IPS DF 4.7 (cell line): Measurements from ENCODE around the gene SFXN2.
"Not testable (repeated sequence)": the region's sequence is repeated elsewhere in the genome, so short reads cannot be mapped to it uniquely, and the experiment has no call there.

ENCODE experiments used
- DNase-seq: peaks from one replicate; pipeline ENCODE4 v3.0.0-alpha.2; 2013; ENCODE audit warnings: low spot score; ENCODE audit errors: extremely low read depth

The SFXN2 gene, protein sequence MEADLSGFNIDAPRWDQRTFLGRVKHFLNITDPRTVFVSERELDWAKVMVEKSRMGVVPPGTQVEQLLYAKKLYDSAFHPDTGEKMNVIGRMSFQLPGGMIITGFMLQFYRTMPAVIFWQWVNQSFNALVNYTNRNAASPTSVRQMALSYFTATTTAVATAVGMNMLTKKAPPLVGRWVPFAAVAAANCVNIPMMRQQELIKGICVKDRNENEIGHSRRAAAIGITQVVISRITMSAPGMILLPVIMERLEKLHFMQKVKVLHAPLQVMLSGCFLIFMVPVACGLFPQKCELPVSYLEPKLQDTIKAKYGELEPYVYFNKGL

DNA sequence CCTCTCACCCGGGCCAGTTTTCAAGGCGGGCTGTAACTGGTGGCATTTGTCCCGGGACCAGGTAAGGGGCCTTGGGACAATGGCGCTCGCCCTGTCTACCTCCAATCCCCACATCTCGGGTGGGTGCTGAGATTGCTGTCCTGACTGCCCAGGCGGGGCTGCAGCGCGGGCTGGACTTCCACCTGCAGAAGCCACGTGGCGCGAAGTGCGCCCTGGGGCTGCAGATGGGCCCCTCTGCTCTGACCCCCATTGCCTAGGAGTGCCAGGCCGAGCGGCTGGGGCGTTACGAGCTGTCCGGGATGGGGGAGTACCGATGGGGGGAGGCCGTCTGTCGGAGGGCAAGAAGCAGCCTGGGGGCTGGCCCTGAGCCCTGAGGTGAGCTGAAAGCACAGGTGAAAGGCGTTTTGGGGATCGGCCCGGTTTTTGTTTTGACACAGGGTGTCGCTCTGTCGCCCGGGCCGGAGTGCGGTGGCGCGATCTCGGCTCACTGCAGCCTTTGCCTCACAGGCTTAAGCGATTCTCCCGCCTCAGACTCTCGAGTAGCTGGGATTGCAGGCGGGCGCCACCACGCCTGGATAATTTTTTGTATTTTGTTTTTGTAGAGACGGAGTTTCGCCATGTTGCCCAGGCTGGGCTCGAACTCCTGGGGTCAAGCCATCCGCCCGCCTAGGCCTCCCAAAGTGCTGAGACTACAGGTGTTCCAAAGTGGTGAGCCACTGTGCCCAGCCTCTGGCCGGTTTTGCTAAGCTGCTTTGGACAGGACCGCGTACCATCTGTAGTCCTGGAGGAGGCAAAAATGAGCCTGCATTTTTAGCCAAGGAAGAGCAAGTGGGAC lies at the start of gene SFXN2:
Gene SFXN2 (plus strand): TSS at position 16 of the 835 bp plus-strand sequence. CDS start 12,001 bp downstream, outside the sequence.
- DNase-seq = no peak

DNA sequence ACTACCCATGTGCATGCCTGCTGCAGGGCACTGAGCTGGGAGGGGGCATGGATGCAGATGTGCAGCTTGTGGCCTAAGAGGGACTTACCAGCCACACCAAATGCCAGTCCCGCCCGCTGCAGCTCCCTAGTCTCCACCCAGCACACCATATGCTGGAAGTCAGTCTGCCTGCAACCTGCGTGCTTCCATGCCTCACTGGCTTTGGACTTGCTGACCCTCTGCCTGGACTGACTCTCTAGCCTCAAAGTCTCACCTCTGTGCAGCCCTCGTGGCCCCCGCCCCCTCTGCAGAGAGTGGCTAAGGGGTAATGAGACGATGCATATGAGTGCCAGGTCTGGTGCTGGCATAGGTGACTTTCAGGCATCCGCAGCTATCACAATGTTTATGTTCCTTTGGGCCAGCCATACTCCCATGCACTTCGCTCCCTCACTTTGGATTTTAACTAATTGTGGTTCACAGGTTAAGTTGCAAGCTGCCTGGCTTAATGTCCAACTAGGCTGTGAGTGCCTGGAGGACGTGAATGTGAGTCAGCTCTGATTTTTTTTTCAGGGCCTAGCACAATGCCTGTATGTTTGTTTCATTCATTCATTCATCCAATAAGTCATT lies 48.4 kb upstream of the SFXN2 start:
- DNase-seq = no peak

DNA sequence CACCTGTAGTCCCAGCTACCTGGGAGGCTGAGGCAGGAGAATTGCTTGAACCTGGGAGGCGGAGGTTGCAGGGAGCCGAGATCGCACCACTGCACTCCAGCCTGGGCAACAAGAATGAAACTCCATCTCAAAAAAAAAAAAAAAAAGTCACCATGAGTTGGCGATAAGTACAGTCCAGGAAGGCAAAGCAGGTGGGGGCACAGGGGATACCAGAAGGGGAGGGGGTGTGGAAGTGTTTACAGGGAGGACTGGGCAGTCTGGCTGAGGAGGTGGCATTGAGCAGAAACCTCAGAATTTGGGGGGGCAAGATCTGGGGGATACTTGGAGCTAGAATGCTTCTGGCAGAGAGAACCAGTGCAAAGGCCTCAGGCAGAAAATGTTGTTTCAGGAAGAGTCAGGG lies 47.0 kb upstream of the SFXN2 start:
- DNase-seq = not testable (repeated sequence)

DNA sequence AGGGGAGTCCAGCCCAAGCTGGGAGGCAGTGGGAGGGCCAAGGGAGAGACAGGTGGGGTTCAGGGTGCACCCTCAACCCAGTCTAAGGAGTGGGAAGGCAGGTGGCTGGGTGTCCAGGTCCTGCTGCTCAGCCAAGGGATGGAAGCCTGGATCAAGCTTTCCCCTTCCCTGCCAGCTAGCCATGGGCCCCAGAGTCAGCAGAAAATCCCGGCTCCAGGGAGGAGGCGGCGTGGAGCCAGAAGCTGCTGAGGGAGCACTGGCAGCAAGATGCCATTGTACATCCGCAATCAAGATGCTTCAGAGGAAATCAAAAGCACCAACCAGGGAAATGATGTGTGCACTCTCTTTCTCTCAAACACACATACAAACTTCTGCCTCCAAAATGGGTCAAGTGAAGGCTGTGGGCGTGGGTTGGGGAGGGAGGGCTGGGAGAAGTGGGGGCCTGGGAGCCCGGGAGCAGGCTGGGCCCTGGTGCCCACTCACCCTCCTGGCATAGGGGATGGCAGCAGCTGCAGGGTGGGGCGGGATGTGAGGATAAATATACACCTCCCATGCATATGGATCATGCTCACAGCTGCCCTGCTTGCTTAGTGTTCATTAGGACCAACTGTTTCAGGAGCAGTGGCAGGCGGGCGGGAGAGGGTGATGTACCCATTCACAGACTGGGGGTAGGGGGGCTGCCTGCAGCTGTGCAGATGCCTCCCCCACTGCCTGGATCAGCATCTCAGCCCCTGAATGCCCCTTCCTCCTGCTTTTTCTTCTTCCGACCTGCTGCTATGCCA lies 45.9 kb upstream of the SFXN2 start:
- DNase-seq = no peak

DNA sequence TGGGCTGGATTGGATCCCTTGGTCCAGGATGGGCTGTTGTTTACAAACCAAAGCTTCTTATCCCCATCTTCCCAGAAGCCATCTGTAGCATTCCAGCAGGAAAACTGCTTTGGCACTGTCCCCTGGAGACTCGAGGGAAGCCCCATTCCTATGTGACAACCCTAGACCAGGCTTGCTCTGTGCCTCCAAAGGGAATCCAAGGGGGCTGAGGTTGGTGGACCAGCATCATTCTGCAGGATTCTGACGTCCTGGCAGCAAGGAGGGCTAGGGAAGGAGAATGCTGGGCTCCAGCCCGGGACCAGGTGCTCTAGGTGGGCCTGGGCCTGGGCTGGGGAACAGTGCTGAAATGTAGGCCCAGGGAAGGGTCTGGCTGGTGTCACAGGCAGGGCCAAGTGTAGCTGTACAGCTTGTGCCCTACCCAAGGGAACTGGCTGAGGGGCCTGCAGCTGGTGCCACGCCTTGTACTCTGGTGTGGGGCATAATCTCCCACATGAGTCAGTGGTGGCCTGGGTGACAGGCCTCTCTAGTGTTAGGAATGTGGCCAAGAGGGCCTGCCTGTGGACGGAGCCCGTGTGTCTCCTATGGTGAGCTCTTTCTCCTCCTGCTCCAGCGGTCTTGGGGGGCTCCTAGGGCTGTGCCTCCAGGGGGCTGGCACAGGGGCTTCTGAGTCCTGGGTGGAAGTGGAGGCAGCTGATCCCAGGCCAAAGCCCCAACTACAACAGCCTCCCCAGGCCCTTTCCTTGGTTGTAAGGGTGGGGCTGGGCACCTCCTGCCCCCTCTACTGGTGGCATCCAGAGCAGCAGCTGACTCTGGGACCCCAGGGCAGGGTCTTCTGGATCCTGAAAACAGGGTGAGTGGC lies 45.0 kb upstream of the SFXN2 start:
- no peak for DNase-seq

DNA sequence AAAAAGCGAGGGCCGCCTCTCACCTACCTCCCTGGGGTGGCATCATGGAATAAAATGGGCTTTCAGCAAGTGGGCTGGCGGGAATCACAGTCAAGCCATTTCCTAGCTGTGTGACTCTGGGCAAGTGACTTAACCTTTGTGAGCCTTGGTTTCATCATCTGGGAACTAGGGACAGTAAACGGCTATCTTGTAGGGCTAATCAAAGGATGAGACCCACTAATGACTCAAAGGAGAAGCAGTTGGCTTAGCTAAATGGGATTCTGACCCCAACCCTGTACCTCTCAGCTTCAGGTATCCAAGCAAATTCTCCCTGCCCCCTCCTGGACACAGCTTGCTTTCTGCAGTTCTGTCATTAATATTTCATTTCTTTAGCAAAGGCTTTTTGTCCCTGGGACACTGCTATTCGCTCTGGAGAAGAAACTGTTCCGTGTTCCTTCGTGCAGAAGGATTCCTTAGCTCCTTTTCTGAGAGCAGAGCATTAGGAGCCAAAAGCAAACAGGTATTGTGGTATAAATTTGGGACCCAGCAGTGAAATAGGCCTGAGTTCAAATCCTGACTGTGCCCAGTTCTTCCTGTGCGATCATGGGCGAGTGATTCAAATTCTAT lies 44.3 kb upstream of the SFXN2 start:
- DNase-seq = no peak

DNA sequence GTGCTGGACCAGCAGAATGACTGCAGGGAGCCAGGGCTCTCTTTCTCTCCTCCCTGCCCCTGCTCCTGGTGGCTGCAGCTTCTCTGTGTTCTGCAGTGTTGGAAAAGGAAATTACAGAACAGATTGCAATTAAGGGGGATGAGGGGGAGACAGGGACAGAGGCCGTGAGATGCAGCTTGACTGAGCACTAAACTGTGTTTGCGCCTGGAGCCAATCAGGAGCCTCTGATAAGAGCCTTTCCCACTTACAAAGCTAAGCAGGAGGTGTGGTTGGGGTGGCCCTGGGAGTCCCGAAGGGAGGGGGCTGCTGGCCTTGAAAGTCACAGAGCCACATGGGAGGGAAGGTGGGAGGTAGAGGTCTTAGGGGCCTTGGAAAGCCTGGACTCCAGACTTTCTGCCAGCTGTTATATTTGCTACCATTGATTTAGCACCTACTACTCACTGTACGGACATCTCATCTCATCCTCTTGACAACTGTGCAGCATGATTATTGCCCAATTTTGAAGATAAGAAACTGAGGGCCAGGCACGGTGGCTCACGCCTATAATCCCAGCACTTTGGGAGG lies 43.5 kb upstream of the SFXN2 start:
- DNase-seq = no peak

DNA sequence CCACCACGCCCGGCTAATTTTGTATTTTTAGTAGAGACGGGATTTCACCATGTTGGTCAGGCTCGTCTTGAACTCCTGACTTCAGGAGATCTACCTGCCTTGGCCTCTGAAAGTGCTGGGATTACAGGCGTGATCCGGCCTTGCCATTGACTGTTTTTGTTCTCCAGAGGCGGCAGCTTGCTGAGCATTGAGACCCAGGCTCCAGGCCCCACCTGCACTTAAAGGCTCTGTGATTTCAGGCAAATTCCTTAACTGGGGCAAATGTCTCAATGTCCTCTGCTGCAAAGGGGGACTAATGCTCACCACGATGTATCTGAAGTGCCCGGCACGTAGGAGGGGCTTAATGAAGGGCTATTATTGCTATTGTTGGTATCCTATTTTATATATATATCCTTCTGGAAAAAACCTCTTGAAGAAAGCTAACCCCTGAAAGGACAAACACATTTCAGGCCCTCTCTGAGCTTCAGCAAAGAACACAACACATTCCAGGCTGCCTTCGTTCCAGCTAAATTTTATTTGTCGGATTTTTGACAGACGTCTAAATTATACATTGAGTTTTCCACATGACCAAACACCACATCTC lies 41.1 kb upstream of the SFXN2 start:
- no peak for DNase-seq

DNA sequence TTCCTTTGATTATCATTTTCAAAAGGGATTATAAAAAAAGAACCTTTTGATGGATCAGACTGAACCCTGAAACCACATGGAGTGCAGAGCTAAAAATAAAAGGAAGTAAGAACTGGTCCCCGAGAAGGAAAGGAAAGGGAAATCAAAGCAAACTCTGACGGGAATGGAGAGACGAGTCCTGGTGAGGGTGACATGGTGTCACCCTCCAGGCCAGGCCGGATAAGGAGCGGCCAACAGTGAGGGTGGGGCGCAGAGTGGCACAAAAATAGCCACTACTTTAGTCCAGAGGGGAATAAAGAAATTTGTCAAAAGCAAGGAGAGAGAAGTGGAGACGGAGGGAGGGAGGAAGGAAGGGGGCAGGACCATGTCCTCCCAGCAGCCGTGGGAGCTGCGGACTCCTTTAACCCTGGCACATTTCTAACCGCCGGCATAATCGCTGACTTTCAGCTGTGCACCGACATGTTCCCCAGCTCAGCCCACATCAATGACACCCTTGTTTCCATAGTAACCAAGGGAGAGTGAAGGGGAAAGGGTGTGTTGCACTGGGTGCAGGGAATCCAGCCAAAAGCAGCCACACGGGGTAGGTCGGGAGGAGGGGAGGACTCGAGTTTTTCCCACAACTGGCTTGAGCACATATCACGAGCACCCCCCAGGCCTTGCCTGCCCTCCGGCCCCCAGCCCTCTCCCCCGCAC lies 40.5 kb upstream of the SFXN2 start:
- DNase-seq = no peak

DNA sequence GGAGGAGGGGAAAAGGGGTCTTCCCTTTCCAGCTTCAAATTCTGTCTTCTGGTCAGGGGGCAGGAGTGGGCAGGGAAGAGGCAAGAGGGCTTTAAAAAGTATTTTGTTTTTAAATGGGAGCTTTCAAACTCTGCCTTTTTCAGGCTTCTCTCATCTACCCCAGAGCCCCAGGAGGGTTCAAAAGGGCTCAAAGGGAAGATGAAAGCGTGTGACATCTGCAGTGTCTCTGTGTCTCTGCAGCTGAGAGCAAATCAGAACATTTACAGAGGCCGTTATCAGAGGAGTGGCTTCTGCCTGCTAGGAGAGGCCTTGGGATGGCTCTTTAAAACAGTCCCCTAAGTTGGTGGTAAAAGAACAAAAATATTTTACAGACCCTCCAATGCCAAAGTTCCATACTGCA lies 39.9 kb upstream of the SFXN2 start:
- DNase-seq = no peak

DNA sequence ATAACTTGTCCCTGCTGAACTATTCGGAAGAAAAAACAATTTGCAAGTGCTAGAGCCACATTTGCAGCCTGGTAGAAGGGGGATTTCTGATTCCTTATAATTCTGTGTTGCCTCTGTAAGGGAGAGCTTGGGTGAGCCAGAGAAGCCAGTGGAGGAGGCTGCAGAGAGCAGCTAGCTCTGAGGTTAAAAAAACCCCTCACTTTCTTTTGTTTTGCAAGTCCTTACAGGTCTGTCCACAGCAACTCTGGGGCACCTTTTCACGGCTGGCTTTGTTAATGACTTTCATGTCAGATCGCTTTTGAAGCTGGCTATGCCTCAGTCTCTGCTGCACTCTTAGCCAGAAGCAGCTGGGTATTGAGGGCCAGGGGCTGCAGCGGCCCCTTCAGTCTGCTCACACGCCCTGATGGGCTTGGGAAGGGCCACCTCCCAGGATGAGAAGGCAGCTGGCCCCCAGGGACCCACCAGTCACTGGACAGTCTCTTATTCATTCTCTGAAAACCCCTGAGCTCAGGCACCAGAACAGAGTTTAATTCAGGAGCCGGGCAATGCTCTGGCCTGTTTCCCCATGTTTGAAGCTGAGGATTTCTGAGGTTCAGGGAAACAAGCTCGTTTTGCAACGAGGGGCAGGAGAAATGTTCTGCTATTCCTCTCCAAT lies 39.3 kb upstream of the SFXN2 start:
- no peak for DNase-seq

DNA sequence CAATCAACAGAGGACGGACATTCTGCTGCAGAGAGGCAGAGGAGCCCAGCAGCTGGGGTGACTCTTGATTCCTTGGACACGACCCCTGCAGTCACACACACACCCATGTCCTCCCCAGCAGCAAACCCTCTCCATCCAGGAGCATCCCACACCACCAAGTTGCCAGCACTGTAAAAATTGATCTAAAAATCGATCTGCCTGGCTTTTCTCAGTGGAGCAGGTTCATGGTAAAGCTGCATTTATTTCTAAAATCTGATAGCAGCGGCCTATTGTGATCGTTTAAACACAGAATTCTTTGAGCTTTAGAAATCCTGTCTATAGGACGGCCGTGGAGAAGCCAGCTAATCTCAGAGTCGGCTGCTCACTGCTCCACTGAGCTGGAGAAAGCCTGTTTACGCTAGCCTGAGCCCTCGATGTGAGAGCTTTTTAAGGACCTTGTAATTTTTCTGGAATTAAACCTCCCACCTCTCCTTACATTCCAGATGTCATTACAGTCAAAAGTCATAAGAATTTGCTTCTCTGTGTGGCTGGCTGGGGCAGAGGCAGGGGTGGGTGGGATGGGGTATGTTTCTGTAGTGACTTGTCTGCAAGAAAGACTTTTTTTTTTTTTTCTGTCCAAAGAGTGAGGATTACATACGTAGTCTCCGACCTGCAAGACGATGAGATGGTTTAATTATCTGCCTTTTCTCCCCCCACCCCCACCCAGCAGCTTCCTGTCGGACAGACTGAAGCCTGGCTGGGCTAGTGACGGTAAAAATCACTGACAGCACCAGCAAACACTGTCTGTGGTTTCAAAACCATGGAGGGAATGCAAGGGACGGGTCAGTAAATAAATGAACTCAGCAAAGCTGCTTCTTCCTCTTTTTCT lies 38.5 kb upstream of the SFXN2 start:
- DNase-seq = no peak

DNA sequence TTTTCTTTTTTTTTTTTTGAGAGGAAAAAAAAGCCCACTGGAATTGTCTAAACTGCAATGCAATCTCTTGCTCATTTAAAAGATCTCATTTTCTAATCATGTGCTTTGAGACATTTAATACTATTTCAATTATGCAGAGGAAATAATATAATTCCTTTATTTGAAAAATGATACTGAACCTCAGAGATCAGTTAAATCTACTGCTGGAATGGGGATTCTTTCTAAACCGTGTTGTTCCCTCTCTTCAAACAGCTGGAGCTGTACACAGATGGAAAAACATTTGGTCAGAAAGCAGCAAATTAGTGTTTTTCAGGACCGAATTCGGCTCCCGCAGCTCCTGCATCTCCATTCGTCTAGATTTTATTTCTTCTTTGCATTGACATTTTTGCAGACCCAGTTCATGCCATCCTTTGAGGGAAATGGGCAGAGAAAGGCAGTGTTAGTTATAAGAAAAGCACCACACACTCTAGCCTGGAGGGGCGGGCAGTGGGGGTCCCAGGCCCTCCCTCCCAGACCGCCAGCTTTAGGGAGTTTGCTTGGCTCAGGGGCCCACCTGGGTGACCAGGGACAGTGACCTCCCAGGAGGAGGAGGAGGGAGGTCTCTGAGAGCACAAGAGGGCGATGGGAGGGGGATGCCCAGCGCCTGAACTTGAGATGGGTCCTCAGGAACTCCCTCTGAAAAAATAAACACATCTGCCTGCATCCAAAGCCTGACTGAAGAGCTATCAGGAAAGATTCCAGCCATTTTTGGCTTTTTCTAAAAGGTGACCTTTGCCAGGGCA lies 37.7 kb upstream of the SFXN2 start:
- DNase-seq = no peak

DNA sequence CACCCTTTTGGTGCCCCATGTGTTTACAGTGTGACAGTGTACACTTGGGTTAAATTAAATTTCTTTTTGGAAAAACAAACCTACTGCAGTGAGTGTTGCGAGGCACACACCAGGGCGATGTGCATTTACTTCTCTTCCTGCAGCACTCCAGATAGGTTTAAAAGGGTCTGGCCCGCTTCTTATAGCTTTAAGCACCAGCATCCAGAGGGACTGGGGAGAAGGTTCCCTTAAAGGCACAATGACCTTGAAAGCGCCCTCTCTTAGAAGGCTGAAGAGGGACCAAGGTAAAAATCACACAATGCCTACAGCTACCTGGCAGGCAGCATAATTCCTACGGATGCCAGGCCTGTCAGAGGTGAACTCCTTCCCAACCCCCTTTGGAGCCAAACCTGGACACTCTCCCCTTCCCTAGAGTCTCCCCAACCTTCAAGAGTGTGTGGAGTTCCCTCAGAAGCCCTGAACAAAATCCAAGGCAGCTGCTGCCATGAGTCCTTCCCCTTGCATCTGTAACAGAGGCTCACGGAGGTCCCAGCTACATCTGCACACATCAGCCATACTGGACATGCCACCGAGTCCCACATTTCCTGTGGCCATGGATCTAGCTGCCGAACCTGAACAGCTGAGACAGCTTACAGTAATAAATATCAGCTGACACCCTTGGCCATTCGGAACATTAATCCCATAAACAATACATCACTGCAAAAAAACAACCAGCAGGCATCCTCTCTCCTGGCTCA lies 36.9 kb upstream of the SFXN2 start:
- no peak for DNase-seq

DNA sequence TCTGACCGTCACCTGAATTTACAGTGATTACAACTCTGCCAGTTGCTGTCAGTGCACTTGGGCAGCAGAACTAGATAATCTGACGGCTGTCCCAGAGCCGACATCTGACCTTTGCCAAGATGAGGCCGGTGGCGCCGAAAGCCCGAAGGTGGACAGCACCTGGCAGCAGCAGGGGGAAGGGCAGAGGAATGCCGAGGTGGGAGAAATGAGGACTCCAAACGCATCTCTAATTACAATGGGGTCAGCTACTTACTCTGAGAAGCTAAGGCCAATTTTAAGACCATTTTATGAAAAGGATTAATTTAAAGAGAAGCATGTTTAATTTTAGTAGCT lies 36.4 kb upstream of the SFXN2 start:
- DNase-seq = no peak

DNA sequence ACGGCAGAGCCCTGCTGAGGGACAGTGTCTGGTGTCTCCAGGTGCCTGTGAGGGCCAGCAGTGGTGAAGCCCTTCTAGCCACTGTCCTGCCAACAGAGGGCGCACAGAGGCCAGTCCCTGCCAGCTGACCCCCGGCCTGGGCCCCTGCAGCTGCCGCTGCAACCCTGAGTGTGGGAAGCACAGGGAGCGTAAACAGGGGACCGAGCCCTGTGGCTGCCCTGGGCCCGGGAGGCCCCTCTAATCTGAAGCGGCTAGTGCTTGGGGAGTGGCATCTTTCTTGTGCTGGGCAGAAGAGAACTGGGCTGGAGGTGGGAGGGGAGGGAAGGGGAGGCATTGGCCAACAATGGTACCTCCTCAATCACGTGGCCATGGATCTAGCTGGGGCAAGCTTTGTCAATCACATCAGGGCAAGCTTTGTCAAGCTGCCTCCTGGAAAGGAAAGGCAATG lies 35.6 kb upstream of the SFXN2 start:
- DNase-seq = peak; percentile 56
